Colon (tissue), 2 donors: Measurements from ENCODE around the gene PIGA.
"Not testable (repeated sequence)": the region's sequence is repeated elsewhere in the genome, so short reads cannot be mapped to it uniquely, and the experiment has no call there.

ENCODE experiments used
- FAIRE-seq: peaks from 2 replicates; lab custom pipeline; 2012; peaks lifted over from hg19 to GRCh38; lab: Jason Lieb, UNC
- donor health status: control.
- donor health status: control.

Gene PIGA

GRCh38 chrX:15320297-15320696, 15.0 kb downstream of the PIGA start:
- FAIRE-seq = no peak

- peak; percentile 62 for FAIRE-seq
Observed at GRCh38 chrX:15319075-15319474, 16.2 kb downstream of the PIGA start.

- FAIRE-seq = no peak
Observed at GRCh38 chrX:15315509-15315908, 19.8 kb downstream of the PIGA start, which contains the start of gene ASB11. ASB11 (minus strand) TSS chrX:15315640; CDS start chrX:15315605, 35 bp downstream.

GRCh38 chrX:15314472-15314871, 20.9 kb downstream of the PIGA start:
- no peak for FAIRE-seq

- FAIRE-seq = no peak
Observed at GRCh38 chrX:15311119-15311518, 24.2 kb downstream of the PIGA start.

- FAIRE-seq = no peak
Observed at GRCh38 chrX:15310117-15310516, 25.2 kb downstream of the PIGA start.

GRCh38 chrX:15305899-15306298, 29.4 kb downstream of the PIGA start:
- FAIRE-seq = not testable (repeated sequence)

GRCh38 chrX:15301924-15302323, 33.4 kb downstream of the PIGA start:
- no peak for FAIRE-seq

- FAIRE-seq = peak; percentile 93
Observed at GRCh38 chrX:15299941-15300851, 35.1 kb downstream of the PIGA start.

- no peak for FAIRE-seq
Observed at GRCh38 chrX:15298780-15299179, 36.5 kb downstream of the PIGA start.

GRCh38 chrX:15298201-15298600, 37.1 kb downstream of the PIGA start:
- FAIRE-seq = no peak

GRCh38 chrX:15293451-15293850, 41.9 kb downstream of the PIGA start:
- no peak for FAIRE-seq

GRCh38 chrX:15292861-15293260, 42.5 kb downstream of the PIGA start:
- FAIRE-seq = no peak

GRCh38 chrX:15277604-15278003, 57.7 kb downstream of the PIGA start:
- no peak for FAIRE-seq

GRCh38 chrX:15274946-15275345, 60.4 kb downstream of the PIGA start:
- no peak for FAIRE-seq

- FAIRE-seq = not testable (repeated sequence)
Observed at GRCh38 chrX:15273275-15273674, 62.0 kb downstream of the PIGA start.

GRCh38 chrX:15271757-15272156, 63.6 kb downstream of the PIGA start:
- peak; percentile 53 for FAIRE-seq

- FAIRE-seq = no peak
Observed at GRCh38 chrX:15269618-15270521, 65.5 kb downstream of the PIGA start, which contains the start of gene ASB9. ASB9 (minus strand) TSS chrX:15270083; CDS start chrX:15269874, 209 bp downstream.
